HG03045 (cell line): ENCODE results near the gene SIGLEC14.
"Not testable (repeated sequence)": the region's sequence is repeated elsewhere in the genome, so short reads cannot be mapped to it uniquely, and the experiment has no call there.

ENCODE experiments used
- ATAC-seq: cut with Tn5 transposase; IDR thresholded peaks from one replicate; pipeline ENCODE4 v1.9.1; 2021; ENCODE audit warnings: mild to moderate bottlenecking, moderate library complexity; ENCODE audit not compliant: unreplicated experiment

SIGLEC14 gene

DNA sequence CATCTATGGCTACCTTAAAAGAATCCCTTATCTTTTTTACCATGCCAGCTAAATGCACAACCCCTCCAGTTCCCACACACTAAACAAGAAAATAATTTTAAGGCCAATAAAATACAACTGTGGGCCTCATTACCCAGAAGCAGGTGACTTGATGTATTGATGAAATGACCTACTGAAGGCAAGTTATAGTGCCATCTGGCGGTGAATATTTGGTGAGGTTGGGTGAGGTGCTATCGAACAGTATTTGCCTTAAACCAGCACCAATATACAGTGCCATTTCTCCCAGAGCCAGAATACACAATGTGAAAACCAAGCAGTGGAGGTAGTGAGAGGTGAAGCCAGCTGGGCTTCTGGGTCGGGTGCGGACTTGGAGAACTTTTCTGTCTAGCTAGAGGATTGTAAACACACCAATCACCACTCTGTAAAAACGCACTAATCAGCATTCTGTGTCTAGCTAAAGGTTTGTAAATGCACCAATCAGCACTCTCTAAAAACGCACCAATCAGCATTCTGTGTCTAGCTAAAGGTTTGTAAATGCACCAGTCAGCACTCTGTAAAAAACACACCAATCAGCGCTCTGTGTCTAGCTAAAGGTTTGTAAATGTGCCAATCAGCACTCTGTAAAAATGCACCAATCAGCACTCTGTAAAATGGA is 29.4 kb upstream of the SIGLEC14 start:
- ATAC-seq = not testable (repeated sequence)

DNA sequence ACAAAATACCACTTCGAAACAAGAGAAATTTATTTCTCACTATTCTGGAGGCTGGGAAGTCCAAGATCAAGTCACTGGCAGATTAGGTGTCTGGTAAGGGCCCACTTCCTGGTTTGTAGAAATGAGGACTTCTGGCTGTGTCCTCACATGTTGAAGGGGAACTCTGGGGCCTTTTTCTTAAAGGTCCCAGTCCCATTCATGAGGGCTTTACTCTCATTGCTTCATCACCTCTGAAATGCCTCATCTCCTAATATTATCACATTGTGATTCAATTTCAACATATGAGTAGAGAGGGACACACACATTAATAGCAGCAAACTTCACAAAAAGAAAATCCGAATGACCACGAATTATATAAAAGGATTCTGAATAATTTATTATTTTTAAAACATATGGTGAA is 21.6 kb upstream of the SIGLEC14 start:
- no peak for ATAC-seq

DNA sequence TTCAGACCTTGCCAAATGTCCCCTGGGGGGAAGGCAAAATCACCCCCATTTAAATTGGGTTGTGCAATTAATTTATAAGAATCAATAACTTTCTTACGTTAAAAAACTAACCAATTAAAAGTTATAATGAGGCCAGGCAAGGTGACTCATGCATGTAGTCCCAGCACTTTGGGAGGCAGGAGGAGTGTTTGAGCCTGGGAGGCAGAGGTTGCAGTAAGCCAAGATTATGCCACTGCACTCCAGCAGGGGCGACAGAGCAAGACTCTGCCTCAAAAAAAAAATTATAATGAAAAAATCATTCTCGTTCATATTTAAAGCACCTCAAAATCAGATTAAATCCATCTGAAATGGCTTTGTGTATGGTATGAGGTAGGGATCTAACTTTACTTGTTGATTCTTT is 18.4 kb upstream of the SIGLEC14 start:
- no peak for ATAC-seq

DNA sequence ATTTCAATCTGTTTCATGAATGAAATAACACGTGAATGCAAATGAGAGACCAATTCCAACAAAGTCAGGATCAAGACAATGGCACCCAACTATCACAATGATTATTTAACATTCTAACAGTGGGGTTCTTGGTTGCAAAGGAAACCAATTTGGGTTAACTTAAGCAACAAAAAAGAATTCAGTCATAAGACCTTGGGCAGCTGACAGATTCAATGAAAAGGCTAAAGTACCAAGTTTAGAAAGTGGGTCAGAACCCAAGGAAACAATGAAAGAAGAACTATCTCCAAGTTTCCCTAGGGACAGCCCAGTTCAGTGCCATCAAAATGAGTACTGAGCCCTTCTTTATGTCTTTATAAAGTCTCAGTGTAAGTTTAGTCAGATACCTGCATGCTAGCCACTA is 17.5 kb upstream of the SIGLEC14 start:
- no peak for ATAC-seq

DNA sequence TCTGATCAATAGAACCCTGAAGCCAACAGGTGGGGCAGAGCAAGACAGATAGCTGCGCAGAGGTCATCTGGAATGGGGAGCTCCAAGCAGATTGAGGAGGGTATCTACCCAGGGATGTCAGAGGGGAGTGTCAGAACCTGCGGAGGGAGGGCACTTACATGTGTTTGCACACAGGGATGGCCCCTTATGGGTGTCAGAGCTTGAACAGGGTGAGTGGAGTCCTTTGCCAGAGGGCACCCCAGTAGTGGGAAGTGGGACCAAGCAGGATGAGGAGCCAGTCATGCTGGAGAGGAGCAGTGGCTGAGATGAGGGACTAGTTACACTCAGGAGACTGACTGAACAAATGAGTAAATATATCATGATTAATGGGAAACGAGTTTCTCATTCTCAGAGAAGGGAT is 17.0 kb upstream of the SIGLEC14 start:
- ATAC-seq = no peak

DNA sequence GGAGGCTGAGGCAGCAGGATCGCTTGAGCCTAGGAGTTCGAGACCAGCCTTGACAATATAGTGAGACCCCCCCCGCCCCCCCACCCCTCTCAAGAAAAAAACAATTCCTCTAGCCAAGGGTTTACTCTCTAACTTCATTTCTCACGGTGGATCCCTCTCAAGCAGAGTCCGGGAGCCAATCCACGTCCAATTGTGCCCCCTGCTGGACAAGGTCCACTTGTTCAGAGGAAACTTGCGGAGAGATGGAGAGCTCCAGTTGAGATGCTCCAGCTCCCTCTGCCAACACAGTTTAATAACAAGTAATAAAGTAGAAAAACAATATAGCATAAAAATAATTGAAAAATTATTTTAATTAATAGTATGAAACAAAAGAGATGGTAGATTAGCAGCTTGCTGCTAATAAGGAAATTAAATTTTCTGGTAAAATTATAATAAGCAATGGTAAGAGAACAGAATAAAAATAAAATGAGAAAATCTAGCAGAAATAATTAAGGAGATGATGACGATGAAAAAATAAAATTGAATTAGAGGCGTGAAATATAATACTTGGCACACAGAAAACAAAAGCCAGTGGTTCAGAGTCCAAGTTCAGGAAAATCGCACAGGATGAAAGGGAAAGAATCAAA is 14.5 kb upstream of the SIGLEC14 start:
- no peak for ATAC-seq

DNA sequence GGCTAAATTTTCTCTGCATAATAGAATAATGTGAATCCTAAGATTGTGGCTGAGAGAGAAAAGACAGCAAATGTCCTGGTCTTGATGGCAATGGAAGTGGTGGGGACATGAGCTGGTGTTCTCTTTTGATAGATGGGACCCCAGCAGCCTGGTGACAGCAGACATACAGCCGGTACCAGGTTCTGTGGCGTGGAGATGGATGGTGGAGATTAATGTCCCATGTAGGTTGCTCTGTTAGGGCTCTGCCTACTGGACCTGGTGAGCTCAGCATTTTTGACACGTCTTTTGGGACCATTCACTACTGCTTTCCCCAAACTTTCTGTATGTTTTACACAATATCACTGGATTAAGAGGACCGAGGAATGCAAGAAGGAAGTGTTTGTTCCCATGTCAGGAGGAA is 8.2 kb upstream of the SIGLEC14 start:
- ATAC-seq = no peak

DNA sequence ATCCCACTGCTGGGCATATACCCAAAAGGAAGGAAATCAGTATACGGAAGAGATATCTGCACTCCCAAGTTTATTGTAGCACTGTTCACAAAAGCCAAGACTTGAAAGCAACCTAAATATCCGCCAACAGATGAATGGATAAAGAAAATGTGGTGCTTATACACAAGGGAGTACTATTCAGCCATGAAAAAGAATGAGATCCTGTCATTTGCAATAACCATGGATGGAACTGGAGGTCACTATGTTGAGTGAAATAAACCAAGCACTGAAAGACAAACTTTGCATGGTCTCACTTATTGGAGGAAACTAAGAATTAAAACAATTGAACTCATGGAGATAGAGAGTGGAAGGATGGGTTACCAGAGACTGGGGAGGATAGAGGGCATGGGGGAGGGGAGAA is 6.5 kb upstream of the SIGLEC14 start:
- ATAC-seq = no peak

DNA sequence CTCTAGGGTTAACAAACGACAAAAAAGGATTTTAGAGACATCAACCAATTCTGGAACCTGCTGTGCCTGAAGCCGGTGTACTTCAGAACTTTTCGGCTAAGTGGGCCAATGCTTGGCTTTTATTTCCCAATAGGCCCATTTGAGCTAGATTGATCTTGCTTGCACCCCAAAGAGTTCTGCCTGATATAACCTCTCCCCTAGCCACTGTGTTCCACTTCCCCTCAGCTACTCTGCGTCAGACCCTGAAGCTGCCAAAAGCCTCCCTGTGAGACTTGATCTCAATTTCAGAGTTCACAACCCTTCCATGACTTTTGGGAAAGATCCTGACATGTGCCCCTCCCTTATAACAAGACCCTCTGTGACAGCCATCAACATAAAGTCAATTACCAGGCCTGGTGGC is 5.6 kb upstream of the SIGLEC14 start:
- ATAC-seq = no peak

DNA sequence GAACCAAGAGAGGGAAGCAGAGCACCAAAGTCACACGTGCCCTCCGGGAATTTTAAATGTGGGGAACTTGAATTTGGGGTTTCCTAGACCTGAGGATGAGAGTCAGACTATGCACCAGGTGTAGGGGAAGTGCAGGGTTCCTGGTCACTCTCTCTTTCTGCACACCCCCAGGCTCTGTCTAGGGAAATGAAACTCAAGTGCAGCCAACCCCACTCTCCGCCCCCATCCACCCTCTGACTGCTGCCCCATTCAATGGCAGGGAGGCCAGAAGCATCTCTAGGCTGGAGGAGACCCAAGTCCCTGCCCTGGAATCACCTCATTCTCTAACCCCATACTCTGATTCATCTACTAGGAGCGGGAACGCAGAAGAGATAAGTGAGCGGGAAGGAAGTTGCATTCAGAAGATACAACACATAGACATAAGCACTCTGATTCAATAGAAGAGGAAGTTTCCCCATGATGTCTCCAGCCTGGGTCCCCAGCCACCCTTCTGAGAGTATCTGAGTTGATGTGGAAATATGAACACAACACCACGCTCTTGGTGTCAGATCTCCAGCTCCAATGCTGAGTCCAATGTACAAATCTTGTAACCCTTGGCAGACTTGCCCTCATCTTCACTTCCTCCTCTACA is 4.7 kb upstream of the SIGLEC14 start:
- ATAC-seq = no peak

DNA sequence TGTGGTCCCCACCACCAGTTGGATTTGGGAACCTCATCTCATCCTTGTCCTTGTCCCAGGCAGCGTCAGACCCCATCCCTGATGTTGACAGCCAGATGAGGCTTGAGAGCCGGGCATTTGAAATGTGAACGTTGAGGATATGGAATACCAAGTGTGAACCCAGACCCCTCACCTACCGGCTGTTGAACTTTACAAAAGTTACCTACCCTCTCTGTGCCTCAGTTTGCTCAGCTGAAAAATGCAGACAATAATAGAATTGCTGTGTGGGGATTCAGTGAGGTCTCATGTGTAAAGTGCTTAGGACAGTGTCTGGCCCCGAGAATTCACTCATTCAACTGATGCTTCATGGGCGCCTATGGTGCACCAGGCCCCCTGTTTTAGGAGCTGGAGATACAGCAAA is 693 bp upstream of the SIGLEC14 start:
- no peak for ATAC-seq

DNA sequence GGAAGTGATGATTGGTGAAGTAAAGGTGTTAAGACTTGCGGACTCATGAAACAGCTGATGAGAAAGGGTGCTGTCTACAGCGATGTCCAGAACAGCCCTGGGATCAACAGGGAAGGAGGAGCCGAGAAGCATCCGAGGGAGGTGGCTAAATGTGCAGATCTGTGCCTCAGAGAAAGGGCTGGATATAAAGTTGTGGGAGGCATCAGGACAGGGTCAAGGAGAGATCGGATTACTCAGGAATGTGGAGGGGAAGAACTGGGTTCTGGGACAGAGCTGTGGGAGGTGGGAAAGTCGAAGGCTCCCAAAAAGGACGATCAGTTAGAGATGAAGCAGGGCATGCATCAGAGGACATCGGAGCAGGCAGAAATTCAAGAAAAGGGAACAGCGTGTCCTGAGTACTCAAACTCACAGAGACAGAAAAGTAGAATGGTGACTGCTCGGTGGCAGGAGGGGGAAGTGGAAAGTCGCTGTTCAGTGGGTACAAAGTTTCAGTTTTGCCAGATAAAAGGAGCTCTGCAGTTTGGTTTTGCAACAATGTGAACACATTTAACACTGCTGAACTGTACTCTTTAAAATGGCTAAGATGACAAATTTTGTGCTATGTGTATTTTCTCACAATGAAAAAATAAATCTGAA is 1.9 kb downstream of the SIGLEC14 start:
- no peak for ATAC-seq

DNA sequence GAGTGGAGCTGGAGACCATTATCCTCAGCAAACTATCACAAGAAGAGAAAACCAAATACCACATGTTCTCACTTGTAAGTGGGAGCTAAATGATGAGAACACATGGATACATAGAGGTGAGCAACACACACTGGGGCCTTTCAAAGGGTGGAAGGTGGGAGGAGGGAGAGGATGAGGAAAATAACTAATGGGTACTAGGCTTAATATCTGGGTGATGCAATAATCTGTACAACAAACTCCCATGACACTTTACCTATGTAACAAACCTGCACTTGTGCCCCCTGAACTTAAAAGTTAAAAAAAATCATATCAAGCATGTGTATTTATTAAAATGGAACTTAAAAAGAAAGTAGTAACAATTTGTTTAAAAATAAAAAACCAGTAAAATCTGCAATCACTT is 5.0 kb downstream of the SIGLEC14 start:
- ATAC-seq = no peak

DNA sequence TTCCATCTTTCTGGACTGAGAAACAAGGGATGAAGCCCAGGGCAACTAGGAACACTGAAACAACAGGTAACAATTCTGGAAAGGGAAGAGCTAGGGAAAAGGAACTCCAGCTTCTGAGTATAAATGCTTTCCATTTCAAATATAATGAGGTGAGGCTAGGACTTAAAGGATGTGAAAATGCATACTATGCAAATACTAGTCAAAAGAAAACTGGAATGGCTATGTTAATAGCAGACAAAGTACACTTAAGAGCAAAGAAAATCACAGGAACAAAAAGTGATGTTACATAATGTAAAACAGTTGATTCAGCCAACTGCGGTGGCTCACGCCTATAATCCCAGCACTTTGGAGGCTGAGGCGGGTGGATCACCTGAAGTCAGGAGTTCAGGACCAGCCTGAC is 6.2 kb downstream of the SIGLEC14 start:
- no peak for ATAC-seq

DNA sequence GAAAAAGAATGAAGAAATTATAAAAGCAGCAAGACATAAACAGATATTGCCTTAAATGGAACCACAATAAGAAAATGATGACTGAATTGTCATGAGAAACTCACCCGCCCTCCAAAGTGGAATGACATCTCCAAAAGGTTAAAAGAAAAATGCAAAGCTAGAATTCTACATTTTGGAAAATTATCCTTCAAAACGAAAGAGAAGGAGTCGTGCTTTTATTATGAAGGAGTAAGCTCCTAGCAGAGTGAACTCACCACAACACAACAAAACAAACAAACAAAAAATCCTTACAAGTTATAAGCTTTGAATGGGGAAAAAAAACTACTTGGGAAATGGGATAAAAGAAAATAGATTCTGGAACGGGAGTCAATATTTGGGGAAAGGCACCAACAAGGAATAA is 6.7 kb downstream of the SIGLEC14 start:
- ATAC-seq = no peak

DNA sequence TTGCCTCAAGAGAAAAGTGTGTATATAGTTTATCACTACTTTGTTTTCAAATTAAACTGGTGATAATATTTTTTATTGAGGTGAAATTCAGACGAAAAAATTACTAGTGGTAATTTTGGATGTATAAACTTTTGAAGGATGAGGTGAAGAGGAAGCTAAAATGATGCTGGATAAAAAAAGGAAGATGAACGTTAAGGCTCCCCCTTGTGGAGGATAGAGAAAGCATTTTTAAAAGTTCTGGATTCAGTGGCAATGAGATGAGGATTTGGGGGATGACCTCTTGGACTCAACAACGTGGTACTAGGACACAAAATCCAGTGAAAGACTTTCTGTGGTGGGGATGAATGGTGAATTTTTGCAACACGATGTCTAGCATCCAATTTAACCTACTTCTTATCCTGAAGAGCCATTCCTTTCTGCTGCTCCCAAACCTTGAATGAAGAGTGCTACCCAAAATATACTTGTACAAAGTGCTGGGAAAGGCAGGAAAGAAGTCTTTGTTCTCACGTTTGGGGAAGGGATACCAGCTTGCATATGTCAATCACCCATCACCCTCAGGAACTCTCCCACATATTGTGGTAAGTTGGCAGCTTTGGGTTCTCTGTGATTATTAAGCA is 9.2 kb downstream of the SIGLEC14 start:
- ATAC-seq = no peak

DNA sequence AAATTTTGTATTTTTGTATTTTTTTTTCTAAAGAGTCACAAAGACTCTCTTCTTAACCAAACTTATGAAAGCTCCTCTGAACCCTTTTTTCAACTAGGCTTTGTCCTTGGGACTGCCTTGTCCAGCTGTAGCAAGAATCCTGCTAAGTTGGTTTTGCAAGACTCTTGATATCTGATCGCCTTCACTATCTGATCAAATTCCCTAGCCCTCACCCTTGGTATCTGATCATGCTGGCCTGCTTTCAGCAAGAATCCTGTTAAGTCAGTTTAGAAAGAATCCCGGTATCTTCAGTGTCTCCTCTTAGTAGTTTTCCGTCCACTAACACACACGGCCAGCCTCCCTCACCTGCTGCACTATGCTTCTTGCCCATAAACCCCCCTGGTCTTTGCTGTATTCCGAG is 14.5 kb downstream of the SIGLEC14 start:
- ATAC-seq = no peak

DNA sequence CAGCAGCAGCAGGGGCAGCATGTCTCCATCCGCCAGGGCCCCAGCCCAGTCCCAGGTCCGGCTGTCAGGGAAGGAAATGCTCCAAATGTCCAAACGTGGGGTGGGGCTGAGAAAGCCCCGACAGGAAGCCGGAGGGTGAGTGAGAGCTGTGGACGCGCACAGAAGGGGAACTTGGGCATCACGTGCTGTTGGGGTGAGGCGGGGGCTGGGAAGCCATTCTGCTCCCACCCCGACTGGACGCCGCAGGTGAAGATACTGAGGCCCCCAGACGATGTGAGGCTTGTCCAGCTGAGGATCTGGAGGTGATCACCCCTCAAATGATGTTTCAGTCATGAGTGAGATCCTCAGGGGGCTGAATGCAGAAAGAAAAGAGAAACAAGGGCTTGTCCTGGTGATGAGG is 16.3 kb downstream of the SIGLEC14 start, which contains the start of gene SIGLEC5:
Gene SIGLEC5 (minus strand): TSS at position 87 of the 400 bp plus-strand sequence. CDS start 66 bp downstream, at position 21.
- not testable (repeated sequence) for ATAC-seq

DNA sequence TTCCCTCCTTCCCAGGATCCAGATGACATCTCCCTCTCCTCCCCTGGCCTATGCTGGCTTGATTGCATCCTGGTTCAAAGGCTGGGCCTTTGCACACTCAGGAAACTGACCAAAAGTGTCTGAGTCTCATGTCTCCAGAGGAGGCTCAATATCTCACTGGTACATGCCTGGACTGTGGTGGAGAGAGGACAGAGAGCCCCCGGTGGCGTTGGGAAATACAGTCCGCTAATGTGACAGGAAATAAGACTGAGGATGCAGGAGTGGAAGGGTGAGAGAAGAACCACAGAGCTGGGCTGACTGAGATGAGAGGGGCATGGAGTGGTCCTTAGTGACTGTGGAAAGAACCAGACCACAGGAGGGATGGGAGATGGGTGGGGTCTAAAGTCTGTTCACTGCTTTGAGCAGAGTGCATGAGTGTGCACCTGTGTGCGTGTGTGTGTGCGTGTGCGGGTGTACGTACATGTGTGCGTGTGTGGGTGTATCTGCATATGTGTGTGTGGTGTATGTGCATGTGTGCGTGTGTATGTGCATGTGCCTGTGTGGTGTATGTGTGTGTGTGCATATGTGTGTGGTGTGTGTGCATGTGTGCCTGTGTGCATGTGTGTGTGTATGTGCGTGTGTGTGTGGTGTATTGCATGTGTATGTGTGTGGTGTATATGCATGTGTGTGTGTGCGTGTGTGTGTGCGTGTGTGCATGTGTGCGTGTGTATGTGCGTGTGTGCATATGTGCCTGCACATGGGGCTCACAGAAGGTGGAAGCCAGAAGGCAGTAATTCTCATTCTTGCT is 18.3 kb downstream of the SIGLEC14 start:
- no peak for ATAC-seq

DNA sequence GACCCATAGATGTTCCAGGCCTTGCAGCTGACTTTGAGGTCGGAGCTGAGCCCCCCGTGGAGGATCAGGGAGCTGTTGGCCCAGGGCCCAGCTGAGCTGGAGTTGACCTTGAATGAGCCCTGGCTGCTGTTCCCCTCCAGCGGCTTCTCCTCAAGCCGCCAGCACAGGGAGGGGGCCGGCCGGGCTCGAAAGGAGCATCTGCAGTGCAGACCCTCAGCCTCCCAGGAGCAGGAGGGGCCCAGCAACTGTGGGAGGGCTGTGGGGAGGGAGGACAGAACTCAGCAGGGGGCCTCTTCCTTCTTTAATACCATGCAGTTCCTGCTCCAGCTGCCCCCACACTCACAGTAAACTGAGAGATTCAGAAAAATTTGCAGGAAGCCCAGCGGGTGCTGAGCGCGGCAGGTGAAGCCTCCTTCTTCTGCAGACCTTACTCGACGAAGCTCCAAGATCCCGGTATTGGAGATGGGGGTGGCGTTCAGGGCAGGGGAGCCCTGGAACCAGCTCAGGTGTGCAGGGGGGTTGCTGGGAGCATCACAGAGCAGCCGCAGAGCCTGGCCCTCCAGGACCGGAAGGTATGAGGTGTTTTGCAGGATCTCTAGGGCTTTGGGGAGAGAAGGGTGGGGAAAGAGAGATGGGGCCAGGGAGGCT is 19.0 kb downstream of the SIGLEC14 start:
- no peak for ATAC-seq
